Thyroid gland (tissue), 4 donors: ENCODE results near the gene ANGPTL8. TPM values are rescaled to one million over a fixed set of nuclear protein-coding genes. Genes with fewer than 3 reads are reported as not detected.
A peak's percentile ranks its signal among the peaks of the same experiment; 100 is the strongest.

Experiments
- DNase-seq, 2 donors: peaks; one replicate each; pipeline ENCODE4 v3.0.0-alpha.2; 2019
- H3K27ac ChIP-seq, 3 donors: fragments of 200-600 bp; sonication (generic); 1 replicate in 2 of 3; 2 replicates in 1 of 3; pipeline ENCODE4 v1.5.1; 2016 to 2019; ENCODE audit warnings: mild to moderate bottlenecking in 1 of 3, moderate library complexity in 1 of 3
- H3K27me3 ChIP-seq: fragments of 200-600 bp; sonication (generic); one replicate; pipeline ENCODE4 v1.5.1; 2019
- H3K36me3 ChIP-seq, 2 donors: fragments of 200-600 bp; sonication (generic); one replicate each; pipeline ENCODE4 v1.5.1; 2016 to 2019
- H3K4me1 ChIP-seq, 2 donors: fragments of 200-600 bp; sonication (generic); one replicate each; pipeline ENCODE4 v1.5.1; 2017 to 2019
- H3K4me3 ChIP-seq, 3 donors: fragments of 200-600 bp; sonication (generic); replicated peaks in 1 of 3; 1 replicate in 2 of 3; 2 replicates in 1 of 3; pipeline ENCODE4 v1.5.1; 2016; ENCODE audit warnings: mild to moderate bottlenecking in 1 of 3
- H3K9me3 ChIP-seq: fragments of 200-600 bp; sonication (generic); one replicate; pipeline ENCODE4 v1.5.1; 2017
- POLR2A ChIP-seq, 2 donors: fragments of 450-650 bp; IDR thresholded peaks; one replicate each; pipeline ENCODE4 v1.6.1; 2017; ENCODE audit warnings: antibody characterized with exemption in 2 of 2, mild to moderate bottlenecking in 2 of 2, moderate library complexity in 1 of 2
- WGBS, 2 donors: methylation state at CpG; one replicate each; pipeline ENCODE4 v1.1.5; 2017; 5-methylcytosine and 5-hydroxymethylcytosine counted together
- intact Hi-C: fragments of 100-400 bp; cut with DNase I; formaldehyde crosslinking; loops from one replicate; pipeline ENCODE4 v1.15.1; 2023
- total RNA-seq, 4 donors: library from RNA; depleted of rRNA; stranded (reverse); fragments of >200 nt; gene quantifications; one replicate each; pipeline ENCODE4 v1.2.3, GENCODE V29; 2016
- TF ChIP-seq, protein P1 (sequence below), 6 experiments: fragments of 200-600 bp in 3 of 6; fragments of 450-650 bp in 3 of 6; sonication (generic) in 3 of 6; IDR thresholded peaks; one replicate each; pipeline ENCODE4 v1.5.1; 2016 to 2019; ENCODE audit warnings: antibody characterized with exemption in 6 of 6, mild to moderate bottlenecking in 2 of 6, inconsistent platforms in 1 of 6, moderate library complexity in 1 of 6

Gene ANGPTL8
- total RNA-seq, 4 donors from 2014 or later, result 3.4 TPM; not detected in 3

DNA sequence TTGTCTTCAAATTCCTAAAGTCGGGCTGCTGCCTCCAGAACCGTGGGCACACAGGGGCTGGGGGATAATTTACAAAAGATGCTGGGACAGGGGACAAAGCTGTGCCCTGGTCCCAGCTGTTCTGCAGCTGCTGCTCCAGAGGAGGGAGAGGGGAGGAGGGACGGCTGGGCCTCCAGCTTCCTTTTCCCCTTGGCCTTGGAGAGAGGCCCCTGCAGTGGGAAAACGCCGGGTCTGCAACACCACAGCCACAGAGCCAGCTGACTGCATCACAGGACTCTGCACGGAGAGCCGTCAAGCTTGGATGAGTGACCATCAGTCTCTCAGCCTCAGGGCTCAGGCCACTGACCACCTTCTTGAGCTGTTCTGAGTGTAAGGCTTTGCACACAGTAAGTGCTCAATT lies 16.8 kb downstream of the ANGPTL8 start:
- intact Hi-C loops, result no loop called here
- peaks cover 0 to 20% of the 10 kb centered on the region in 2 donors for H3K4me1 ChIP-seq
- TF ChIP-seq POLR2A (IDR thresholded peaks at IDR 0.05), result no peak
- TF ChIP-seq, protein P1, sequence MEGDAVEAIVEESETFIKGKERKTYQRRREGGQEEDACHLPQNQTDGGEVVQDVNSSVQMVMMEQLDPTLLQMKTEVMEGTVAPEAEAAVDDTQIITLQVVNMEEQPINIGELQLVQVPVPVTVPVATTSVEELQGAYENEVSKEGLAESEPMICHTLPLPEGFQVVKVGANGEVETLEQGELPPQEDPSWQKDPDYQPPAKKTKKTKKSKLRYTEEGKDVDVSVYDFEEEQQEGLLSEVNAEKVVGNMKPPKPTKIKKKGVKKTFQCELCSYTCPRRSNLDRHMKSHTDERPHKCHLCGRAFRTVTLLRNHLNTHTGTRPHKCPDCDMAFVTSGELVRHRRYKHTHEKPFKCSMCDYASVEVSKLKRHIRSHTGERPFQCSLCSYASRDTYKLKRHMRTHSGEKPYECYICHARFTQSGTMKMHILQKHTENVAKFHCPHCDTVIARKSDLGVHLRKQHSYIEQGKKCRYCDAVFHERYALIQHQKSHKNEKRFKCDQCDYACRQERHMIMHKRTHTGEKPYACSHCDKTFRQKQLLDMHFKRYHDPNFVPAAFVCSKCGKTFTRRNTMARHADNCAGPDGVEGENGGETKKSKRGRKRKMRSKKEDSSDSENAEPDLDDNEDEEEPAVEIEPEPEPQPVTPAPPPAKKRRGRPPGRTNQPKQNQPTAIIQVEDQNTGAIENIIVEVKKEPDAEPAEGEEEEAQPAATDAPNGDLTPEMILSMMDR (IDR thresholded peaks at IDR 0.05), result no peak
- H3K27ac ChIP-seq, result peak overlapping the region in 1 of 3 donors; percentile 15
- H3K36me3 ChIP-seq, result peaks cover 14 to 16% of the 10 kb centered on the region in 2 donors
- 27 to 45% methylated on average over 7 of the region's 7 CpGs for WGBS, 2 donors
- no peaks in the 10 kb centered on the region for H3K27me3 ChIP-seq
- no peaks in the 10 kb centered on the region for H3K9me3 ChIP-seq
- DNase-seq, result no peak
- no peak overlapping the region for H3K4me3 ChIP-seq

DNA sequence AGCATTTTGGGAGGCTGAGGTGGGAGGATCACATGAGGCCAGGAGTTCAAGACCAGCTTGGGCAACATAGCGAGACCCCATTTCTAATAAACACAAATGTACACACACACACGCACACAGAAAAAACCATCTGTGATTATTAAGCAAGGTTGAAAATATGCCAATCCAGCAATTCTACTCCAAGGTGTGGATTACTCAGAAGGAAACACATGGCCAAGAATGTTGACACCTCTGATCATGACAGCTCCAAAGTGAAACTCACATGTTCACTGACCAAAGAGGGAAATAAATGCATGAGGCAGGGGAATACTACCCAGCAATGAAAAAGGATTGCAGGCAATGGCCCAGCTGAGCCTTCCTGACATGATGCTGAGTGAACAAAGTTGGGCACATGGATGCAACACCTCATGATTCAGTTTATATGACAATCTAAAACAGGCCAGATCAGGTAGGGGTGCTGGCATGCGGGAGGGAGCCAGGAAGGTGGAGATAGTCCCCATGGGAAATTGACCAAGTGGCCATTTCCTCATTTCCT lies 18.5 kb downstream of the ANGPTL8 start:
- no peaks in the 10 kb centered on the region for H3K27me3 ChIP-seq
- H3K4me1 ChIP-seq, result peaks cover 4 to 24% of the 10 kb centered on the region in 2 donors
- DNase-seq, result no peak
- TF ChIP-seq, protein P1 (IDR thresholded peaks at IDR 0.05), result no peak
- no peak for TF ChIP-seq POLR2A (IDR thresholded peaks at IDR 0.05)
- intact Hi-C loops, result no loop called here
- WGBS, 2 donors, result 97 to 100% methylated on average over 3 of the region's 3 CpGs
- no peaks in the 10 kb centered on the region for H3K36me3 ChIP-seq
- no peaks in the 10 kb centered on the region for H3K9me3 ChIP-seq
- no peak overlapping the region for H3K4me3 ChIP-seq
- no peak overlapping the region for H3K27ac ChIP-seq

DNA sequence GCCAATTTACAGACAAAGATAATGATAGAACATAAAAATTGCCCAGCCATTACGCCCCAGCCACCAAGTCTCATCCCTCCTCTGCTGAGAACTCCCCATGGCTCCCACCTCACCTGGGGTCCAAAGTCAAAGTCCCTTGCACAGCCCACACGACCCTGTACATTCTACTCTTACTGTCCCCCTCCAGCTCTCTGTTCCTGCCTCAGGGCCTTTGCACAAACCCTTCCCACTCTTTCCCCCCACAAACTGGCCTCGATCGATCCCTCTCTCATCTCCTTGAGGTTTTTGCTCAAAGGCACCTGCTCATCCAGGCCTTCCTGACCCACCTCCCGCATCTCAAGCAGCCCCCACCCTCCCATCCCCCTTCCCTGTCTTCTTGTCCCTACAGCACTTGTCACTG lies 21.6 kb downstream of the ANGPTL8 start:
- H3K27ac ChIP-seq, result peak overlapping the region in 2 of 3 donors; percentile 93 to 96
- no peaks in the 10 kb centered on the region for H3K27me3 ChIP-seq
- peak overlapping the region in 1 of 3 donors; percentile 94 for H3K4me3 ChIP-seq
- 78 to 82% methylated on average over 5 of the region's 5 CpGs for WGBS, 2 donors
- TF ChIP-seq POLR2A (IDR thresholded peaks at IDR 0.05), result no peak
- TF ChIP-seq, protein P1 (IDR thresholded peaks at IDR 0.05), result no peak
- peaks cover 4 to 34% of the 10 kb centered on the region in 2 donors for H3K4me1 ChIP-seq
- no peak for DNase-seq
- intact Hi-C loops, result no loop called here
- H3K36me3 ChIP-seq, result no peaks in the 10 kb centered on the region
- H3K9me3 ChIP-seq, result no peaks in the 10 kb centered on the region

DNA sequence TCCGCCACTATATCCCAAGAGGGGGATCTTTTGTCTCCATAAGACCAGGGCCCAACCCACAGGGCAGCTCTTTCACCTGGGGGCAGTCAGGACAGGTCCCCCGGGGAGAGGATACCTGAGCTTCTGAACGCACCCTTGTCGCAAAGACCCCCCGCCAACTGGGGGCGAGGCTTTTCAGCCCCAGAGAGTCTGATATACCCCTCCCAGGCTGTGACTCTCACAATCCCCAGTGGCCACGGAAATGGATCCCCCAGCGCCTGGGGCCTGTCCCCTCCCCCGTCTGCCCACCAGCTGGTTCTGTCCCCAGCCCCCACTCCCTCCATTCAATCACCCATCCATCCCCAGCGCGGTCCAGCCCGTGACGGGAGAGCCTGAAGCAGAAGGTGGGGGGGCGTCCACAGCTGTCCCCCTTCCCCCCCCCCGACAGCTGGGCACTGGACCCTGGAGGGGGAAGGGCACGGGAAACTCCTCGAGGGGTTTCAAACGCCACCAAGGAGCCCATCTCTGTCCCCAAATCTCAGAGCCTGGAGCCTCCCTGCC lies 22.1 kb downstream of the ANGPTL8 start:
- no peak for DNase-seq
- H3K4me3 ChIP-seq, result peak overlapping the region; percentile 88 to 94 (median 93)
- H3K4me1 ChIP-seq, result peaks cover 4 to 30% of the 10 kb centered on the region in 2 donors
- no peaks in the 10 kb centered on the region for H3K9me3 ChIP-seq
- intact Hi-C loops, result no loop called here
- peak overlapping the region; percentile 93 to 96 (median 95) for H3K27ac ChIP-seq
- no peaks in the 10 kb centered on the region for H3K36me3 ChIP-seq
- H3K27me3 ChIP-seq, result no peaks in the 10 kb centered on the region
- WGBS, 2 donors, result 21 to 31% methylated on average over 7 to 14 of the region's 18 CpGs
- TF ChIP-seq, protein P1 (IDR thresholded peaks at IDR 0.05), result no peak
- TF ChIP-seq POLR2A (IDR thresholded peaks at IDR 0.05), result no peak
